NCI-H2171 treated with DMSO at 0.1 percent for 48 hours (cell line): ENCODE measurements around the gene KIF26B.
A peak's percentile ranks its signal among the peaks of the same experiment; 100 is the strongest.
"Not testable (repeated sequence)": the region's sequence is repeated elsewhere in the genome, so short reads cannot be mapped to it uniquely, and the experiment has no call there.

Source experiments
- DNase-seq: peaks from one replicate; lab custom pipeline; 2025; lab: John Stamatoyannopoulos, UW

The KIF26B gene

DNA sequence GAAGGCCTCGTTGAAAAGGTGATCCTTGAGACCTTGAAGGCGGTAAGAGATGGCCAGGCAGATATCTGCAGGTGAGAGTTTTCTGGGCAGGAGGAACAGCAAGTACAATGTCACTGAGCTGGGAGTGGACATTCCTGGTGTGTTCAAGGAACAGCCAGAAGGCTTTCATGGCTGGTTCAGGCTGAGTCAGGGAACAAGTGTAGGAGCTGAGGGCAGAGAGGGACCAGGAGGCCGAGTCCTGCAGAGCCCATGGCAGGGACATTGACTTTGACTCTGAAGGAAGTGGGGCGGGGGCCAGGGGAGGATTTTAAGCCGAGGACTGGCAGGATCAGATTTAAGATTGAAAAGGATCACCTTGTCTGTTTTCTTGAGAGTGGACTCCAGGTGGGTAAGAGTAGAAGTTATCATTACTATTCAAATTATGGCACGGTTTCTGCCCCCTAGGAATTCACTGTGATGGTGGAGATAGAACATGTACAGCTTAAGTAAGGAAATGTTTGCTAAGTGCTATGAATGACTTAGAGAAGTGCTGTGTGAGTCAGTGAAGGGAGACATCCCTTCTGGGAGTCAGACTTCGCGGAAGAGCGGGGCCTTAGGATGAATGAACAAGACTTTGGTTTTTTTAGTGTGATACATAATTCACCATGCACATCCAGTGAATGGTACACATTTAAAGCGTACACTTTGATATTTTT lies 202.3 kb downstream of the KIF26B start:
- no peak for DNase-seq

DNA sequence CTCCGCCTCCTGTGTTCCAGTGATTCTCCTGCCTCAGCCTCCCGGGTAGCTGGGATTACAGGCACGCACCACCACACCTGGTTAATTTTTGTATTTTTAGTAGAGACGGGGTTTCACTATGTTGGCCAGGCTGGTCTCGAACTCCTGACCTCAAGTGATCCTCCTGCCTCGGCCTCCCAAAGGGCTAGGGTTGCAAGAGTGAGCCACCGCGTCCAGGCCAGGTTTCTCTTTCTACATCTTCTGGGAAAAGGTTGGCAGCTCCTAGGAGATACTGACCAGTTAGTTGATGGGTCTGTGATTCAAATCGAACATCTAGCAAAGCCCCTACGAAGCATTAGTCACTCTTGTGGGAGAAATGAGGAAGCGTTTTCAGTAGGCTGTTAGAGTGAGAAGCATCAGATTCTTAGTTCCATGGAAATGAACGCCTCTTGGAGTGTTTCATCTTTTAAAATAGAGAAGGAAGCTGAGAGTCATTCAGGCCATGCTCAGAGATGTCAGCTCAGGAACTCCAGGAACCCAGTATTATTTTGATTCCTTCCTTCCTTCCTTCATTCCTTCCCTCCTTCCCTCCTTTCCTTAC lies 204.4 kb downstream of the KIF26B start:
- DNase-seq: not testable (repeated sequence)

DNA sequence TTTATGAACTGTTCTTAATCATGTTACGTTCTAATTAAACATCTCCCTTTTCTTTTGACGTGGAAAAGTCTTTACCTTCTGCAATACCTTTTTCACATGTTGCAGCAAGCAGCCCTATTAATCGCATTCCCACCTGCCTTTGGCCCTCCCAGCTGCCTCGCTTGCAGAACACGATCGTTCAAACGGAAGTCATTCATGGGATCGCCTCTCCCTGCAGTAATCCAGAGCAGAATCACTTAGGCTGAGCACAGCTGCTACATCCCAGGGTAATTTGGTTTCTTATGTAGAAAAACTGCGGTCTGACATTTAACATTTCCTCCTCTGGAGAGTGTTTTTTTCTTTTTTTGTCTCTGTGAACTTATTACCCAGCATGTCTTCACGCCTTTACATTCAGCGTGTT lies 206.3 kb downstream of the KIF26B start:
- DNase-seq: peak; percentile 66

DNA sequence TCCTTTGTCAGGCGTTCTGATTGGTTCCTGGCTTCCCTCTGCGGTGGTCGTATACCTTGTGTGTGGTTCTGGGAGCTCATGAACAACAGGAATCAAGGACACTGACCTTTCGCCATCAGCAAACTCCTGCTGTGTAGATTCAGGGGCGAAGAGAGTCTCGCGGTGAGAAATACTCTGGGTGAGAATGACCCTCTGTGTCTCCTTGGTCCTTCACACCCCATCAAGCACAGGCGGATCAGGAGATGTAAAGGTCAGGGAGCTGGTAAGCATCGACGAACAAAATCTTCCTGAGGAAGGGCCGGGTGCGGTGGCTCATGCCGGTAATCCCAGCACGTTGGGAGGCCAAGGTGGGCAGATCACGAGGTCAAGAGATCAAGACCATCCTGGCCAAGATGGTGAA lies 207.2 kb downstream of the KIF26B start:
- DNase-seq: no peak

DNA sequence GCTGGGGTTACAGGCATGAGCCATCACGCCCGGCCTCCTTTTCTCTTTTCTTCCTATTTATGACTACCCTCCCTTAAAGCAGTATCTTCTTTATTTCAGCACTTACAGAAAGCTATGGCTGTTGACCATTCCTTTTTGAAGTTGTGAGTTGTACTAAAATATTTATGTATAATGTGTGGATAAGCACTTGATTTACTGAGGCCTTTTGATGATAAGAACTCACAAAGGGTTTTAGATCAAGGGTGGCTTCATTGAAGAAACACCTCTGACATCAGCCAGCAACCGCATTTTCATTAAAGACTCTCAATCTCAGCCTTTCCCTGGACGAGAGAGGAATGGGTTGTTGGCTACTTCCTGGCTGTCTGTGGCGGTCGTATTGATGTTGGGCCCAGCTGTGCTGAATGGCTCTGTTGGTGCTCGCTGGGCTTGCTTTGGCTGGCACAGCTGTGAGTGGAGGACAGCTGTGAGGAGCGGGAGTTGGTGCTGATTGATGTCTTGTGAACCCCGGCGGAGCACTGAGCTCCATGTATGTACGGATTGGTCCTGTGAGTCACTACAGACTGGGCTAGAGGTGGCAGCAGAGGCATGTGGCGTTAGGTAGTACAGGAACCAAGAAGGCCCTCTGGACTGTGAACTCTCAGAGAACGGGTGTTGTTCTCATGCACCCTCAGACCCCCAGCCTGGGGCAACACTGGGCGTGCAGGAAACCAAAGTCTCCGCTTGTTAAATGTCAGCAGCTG lies 208.8 kb downstream of the KIF26B start:
- no peak for DNase-seq

DNA sequence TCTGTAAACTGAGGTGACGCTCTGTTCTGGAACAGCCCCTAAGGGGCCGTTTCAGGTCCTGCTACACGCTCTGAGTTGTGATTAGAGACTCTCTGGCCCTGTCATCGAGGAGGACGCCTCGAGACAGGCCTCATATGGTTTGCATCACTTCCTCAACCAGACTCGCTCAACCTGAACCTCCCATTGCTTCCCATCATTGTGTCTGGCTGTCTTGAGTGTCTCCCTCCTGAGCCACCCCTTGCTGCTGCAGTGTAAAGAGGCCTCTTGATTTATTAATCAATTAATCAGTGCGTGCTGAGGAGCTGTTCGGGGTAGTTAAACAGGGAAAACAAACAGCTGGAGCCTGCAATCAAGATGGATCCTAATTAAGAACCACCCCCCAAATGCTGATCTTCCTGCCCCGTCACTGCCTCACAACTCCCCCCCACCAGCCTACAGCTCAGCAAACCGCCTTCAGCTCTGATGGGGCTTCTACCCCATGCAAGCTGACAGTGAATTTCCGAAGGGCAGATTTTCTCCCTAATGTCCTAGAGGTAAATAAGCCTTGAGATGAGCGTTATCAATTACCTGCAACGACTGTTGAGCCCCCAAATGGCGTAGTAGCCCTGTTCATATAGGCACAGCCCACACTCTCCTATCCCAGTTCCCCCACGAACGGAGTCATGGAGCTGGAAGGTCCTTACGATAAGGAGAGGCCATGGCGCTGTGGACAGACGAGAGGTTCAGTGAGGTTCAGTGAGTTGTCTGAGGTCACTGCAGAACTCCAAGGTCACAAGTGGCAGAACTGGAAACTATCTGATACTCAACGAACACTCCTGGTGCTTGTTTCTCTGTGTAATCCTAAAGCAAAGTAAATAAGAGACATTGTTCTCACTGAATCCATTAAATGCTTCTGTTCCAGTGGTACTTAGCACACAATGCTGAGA lies 210.6 kb downstream of the KIF26B start:
- DNase-seq: no peak

DNA sequence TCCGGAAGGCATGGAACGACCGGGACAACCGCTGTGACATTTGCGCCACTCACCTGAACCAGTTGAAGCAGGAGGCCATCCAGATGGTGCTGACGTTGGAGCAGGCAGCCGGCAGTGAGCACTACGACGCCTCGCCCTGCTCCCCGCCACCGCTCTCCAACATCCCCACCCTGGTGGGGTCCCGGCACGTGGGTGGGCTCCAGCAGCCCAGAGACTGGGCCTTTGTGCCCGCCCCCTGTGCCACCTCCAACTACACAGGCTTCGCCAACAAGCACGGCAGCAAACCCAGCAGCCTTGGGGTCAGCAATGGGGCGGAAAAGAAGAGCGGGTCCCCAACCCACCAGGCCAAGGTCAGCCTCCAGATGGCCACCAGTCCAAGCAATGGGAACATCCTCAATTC lies 212.1 kb downstream of the KIF26B start:
- DNase-seq: no peak

DNA sequence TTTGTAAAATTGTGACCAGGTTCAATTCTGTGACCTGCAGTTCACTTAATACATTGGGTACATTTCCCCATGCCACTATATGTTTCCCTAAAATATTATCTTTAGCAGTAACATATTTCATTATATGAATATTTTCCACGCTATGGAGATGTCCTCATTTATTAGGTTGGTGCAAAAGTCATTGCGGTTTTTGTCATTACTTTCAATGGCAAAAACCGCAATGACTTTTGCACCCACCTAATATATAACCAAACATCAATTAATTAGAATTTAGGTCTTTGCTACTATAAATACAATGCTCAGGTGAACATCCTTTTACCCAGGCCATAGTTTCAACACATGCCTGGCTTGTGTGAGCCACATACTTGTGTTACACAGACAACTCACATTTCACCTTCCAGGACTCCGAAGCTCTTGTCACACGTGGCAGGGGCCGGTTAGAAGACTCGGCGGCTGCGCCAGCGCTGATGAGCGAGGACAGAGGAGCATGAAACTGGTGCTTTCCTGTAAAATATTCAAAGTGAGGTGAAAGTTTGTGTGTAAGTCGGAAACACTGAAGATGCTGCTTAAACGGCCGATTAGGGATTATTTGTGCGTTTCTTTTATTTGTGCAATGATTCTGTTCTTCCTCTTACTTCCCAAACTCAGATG lies 215.5 kb downstream of the KIF26B start:
- DNase-seq: no peak

DNA sequence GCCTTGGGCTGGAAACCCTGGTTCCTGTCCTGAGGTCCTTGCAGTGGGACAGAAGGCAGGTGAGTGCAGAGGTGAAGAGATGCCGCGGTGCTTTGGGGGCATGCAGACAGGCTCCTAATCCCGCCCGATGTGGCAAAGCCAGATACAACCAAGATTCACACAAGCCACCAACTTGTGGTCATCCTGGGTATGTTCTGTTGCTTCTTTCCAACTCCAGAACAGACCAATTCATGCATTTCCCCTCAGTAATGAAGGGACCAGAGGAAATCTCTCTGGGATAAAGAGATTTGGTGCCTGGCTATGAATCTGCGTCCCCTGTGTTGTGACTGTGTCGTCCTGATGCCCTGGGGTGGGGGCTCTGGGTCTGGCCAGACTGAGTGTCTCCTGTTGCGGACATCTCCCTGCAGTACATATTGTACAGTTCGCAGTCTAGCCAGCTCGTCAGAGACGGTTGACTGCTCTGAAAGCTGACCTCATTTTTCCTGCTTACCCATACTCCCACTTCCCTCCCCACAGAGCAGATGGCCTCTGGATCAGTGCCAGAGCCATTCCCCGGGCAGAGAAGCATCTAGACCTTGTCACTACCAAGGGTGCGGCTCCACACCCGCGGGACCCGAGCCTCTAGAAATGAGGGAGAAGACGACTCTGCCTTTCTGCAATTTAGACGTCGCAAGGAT lies 216.3 kb downstream of the KIF26B start:
- DNase-seq: peak; percentile 75

DNA sequence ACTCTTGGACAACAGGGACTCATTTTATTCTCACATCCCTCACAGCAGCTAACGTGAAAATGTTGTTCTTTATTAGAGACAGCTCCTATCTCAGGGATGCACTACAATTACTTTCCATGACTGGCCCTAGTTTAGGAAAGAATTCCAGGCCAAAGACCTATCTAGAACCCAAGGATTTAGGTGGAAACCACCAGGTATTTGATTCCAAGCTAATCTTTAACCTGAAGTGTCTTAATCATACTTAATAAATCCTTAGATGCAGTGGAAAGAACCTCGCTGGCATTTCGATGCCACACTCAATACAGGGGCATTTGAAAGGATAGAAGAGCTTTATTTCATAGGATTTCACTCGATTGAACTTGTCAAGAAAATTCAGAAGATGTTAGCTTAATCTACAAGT lies 218.3 kb downstream of the KIF26B start:
- no peak for DNase-seq

DNA sequence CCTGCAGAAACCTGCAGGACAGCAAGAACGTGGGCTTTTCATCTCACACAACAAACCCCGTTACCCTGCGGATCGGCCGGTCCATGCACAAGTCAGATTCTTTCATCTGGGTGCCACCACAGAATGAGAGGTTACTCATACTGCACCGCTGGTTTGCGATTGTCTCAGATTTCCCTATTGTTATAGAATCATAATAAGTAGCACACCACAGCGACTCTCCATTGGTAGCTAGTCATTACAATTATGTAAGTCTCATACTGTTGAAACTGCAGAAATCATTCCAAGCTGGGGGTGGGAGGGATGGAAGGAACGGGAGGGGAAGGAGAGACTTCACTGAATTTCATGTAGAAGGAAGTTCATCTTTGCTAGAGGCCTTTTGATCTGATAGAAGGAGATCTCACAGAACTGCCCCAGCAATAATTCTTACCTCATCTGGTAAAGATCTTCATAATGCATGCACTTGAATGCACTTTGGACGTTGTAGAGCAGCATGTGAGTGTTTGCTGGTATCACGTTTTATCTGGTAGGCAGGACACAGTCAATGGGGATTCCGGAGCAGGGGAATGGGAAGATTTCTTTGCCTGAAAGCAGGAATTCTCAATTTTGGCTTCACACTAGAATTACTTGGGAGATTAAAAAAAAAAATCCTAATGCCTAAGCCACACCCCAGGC lies 221.1 kb downstream of the KIF26B start:
- DNase-seq: no peak

DNA sequence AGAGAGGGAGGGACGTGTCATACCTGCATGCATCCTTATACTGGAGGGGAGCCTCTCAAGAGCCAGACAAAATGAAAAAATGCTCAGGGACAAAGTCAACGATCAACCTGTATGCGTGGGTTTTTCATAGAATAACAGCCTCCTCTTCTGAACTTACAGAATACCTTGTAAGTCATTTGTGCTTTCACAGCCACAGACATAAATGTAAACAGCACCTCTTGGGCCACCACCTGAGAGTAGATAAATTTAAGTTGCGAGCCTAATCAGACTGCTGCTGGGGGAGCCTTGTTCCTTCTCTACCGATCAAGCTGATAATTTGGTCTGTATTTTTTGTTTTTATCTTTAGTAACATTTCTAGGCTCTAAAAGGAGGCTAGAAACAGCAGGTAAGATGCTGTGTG lies 223.1 kb downstream of the KIF26B start:
- DNase-seq: no peak

DNA sequence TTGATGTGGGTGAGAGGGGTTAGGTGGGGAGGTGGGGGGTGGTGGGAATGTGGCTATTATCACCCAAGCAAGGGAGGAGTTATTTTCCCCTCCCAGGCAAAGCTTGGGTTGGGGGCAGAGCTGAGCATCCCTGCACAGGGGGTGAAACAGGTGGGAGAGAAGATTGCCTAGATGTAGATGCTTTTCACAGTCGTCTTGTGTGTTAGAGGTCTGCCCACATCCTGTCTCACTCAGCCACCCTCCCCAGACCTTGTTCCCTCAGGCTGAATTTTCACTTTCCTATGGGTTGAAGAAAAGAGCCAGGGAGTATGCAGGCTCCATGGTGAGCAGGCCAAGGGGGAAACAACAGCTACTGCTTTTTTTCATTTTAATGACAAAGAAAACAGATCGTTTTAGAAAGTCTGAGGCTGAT lies 223.5 kb downstream of the KIF26B start:
- no peak for DNase-seq

DNA sequence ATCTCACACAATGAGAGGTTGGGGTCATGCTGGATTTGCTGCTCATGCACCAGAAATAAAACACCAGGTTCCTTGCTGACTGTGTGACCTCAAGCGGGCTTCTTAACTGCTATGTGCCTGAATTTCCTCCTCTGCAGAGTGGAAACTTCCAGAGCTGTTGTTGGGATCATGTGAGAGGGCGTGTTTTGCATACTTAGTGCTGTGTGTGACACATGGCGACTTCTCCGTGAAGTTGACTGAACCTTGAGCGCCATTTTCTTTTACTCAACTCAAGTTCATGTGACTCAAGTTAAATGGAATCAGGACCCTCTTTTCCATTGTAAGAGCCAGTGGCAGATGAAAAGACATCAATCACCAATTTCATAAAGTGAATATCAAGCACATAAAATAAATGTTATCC lies 224.0 kb downstream of the KIF26B start:
- no peak for DNase-seq

DNA sequence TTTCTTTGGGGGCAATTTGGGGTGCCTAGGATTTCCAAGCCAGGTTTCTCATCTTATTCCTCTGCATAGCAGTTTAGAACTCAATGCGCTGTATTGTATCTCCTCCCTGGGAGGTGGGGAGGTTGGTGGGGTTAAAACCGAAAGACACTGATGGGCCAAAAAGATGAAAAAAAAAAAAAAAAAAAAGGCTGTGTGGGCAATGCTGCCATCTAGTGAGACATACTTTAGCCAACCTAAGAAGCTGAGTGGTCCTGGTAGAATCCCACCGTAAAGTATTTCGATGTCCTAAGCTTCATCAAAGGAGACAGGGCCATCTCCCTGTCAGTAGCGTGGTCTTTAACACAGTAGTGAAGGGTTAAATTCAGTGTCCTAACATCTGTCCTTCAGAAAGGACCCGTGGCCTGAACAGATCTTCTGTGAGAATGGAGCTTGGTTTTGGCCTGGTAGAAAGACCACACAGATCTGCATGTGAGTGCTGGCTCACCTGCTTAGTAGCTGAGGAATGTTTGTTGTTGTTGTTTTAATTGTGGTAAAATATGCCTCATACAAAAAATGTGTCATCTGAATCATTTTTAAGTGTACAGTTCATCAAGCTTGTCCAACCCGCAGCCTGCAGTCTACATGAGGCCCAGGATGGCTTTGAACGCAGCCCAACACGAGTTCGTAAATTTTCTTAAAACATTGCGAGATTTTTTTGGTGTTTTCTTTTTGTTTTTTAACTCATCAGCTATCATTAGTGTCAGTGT lies 226.2 kb downstream of the KIF26B start:
- DNase-seq: no peak

DNA sequence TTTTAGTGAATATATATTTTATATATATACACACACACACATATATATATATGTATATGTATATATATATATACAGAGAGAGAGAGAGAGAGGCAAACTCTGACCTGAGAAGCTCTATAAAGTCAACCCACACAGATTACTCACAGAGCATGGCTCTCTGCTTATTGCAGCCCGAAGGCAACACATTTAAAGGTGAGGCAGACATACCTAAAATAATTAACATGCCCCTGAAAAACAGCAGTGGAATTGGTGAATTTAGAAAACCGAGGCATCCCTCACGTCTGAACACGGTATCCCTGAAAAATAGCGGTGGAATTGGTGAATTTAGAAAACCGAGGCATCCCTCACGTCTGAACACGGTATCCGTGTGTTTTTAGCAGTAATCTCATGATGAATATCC lies 228.2 kb downstream of the KIF26B start:
- no peak for DNase-seq

DNA sequence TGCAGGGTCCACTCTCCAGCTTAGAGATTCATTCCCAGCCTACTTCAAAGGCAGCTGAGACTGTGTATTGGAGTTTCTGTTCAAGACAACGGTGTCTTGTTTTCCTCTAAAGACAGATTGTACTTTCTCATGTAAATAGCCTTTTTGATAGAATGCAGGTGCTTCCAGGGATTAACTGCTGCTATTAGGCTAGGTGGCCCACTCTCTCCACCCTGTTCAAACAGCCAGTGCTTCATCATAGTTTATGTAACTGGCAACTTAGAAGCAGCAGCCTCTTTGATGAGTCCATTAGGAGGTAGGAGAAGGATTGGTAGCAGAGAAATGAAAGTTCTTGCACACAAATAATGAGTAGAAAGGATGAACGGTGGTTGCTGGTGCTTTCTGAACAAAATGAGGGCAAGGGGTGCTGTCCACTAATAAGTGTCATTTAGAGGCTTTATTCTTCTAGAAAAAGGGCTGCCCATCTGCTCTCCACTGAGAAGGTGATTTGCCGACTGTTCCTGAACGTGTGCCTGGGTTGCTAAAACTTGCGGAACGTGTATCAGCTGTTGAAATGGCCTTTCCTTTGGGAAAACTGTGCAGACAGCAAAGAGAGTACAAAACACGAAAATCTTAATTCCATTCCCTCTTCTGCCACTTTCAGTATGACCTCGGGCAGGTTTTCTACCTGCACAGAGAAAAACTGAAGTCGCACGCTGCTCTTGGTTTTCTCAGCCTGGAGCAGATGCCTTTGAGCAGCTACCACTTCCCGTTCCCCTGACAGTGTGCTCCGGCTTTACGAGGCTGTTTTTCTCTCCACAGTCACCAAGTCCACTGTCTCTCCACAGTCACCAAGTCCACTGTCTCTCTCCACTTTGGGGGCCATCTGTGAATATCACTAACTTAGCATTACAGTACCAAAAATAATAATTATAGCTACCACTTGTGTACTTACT lies 228.9 kb downstream of the KIF26B start:
- no peak for DNase-seq

DNA sequence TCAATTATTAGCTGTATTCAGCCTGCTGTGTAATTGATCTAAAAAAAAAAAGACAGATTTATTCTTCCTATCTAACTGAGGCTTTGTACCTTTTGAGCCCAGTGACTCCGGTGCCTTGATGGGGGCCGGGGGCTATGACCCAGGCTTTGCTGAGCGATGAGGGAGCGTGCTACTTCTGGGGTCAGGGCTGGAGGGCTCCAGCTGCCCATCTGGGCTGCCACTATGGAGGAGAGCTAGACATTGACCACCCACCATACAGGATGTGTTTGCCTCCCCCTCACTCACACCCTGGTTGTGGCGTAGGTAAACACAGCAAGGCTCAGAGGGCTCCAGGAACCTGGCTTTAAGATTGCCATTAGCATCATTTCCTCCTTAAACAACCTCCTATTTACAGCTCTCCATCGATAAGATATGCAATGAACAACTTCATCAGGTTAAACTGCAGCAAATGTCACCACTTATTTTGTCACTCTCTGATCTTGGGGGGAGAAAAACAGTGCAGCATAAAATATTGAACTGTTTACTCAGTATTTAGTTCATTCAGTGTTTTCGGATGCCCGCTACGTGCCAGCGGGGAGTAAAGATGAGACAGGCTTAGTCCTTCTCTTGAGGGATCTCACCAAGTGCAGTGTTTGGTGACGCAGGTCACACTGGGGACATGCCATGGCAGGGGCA lies 231.6 kb downstream of the KIF26B start:
- no peak for DNase-seq
